Measurements from ENCODE around the gene OR5D18. TPM values are rescaled to one million over a fixed set of nuclear protein-coding genes. Genes with fewer than 3 reads are reported as not detected.

OR5D18 gene
- polyA plus RNA-seq, 1 donor from 2014 or later, result not detected

GRCh38 chr11:55806248-55806647 is 13.2 kb upstream of the OR5D18 start:
- Histone ChIP-seq H3K27me3 (ENCODE audit: insufficient read depth, low read depth, low read length) (no peaks in the 10 kb centered on the region), H2AFZ (ENCODE audit: low read depth, low read length) (no peak overlapping the region), H4K20me1 (ENCODE audit: insufficient read depth) (no peaks in the 10 kb centered on the region), H3K4me3 (ENCODE audit: low read length) (no peak overlapping the region), H3K4me2 (ENCODE audit: low read length) (no peak overlapping the region), H3K9me3 (ENCODE audit: low read length) (no peaks in the 10 kb centered on the region), H3K9ac (ENCODE audit: low read length) (no peak overlapping the region), H3K27ac (ENCODE audit: low read length) (no peak overlapping the region), H3F3A (ENCODE audit: insufficient read depth, low read length, poor library complexity, severe bottlenecking) (no peaks in the 10 kb centered on the region), H3K79me2 (replicated peaks; ENCODE audit: insufficient read depth, low read length) (no peaks in the 10 kb centered on the region), H3K36me3 (ENCODE audit: insufficient read depth, low read length) (no peaks in the 10 kb centered on the region), H3K9me2 (ENCODE audit: insufficient read depth, low read length) (no peaks in the 10 kb centered on the region)
- TF ChIP-seq RAD21 (conservative IDR thresholded peaks at IDR 0.05) (no peak), MXI1 (conservative IDR thresholded peaks at IDR 0.05; ENCODE audit: poor library complexity, severe bottlenecking) (no peak), REST (IDR thresholded peaks at IDR 0.05; ENCODE audit: borderline replicate concordance) (no peak), EZH2 (IDR thresholded peaks at IDR 0.05; ENCODE audit: borderline replicate concordance, insufficient read depth, low read length, poor library complexity, severe bottlenecking) (no peak), CTCF (IDR thresholded peaks at IDR 0.05; ENCODE audit: poor library complexity, severe bottlenecking) (no peak), EP300 (conservative IDR thresholded peaks at IDR 0.05; ENCODE audit: poor library complexity, severe bottlenecking) (no peak), SMC3 (conservative IDR thresholded peaks at IDR 0.05; ENCODE audit: poor library complexity) (no peak), POLR2AphosphoS5 (IDR thresholded peaks at IDR 0.05) (no peak), TAF1 (IDR thresholded peaks at IDR 0.05; ENCODE audit: low read depth) (no peak)

- no peak within 1 kb of the TSS for H2AFZ ChIP-seq (ENCODE audit: low read depth, low read length)
Observed at GRCh38 chr11:55811067-55811466, 8.4 kb upstream of the OR5D18 start, which contains the start of gene OR5L1. Gene OR5L1 (plus strand): TSS chr11:55811367. CDS start chr11:55811467, 100 bp downstream.

More at GRCh38 chr11:55811067-55811466, 8.4 kb upstream of the OR5D18 start, which contains the start of gene OR5L1:
- Histone ChIP-seq H3K36me3 (ENCODE audit: insufficient read depth, low read length) (no peaks in the 10 kb centered on the region), H3K4me2 (ENCODE audit: low read length) (no peak within 1 kb of the TSS), H3K27me3 (ENCODE audit: insufficient read depth, low read depth, low read length) (no peaks in the 10 kb centered on the region), H3F3A (ENCODE audit: insufficient read depth, low read length, poor library complexity, severe bottlenecking) (no peaks in the 10 kb centered on the region), H3K4me3 (ENCODE audit: low read length) (no peak within 1 kb of the TSS), H3K9me2 (ENCODE audit: insufficient read depth, low read length) (no peaks in the 10 kb centered on the region), H3K79me2 (replicated peaks; ENCODE audit: insufficient read depth, low read length) (no peaks in the 10 kb centered on the region), H3K9ac (ENCODE audit: low read length) (no peak within 1 kb of the TSS), H3K27ac (ENCODE audit: low read length) (no peak within 1 kb of the TSS), H3K9me3 (ENCODE audit: low read length) (no peaks in the 10 kb centered on the region), H4K20me1 (ENCODE audit: insufficient read depth) (no peaks in the 10 kb centered on the region)
- TF ChIP-seq EP300 (conservative IDR thresholded peaks at IDR 0.05; ENCODE audit: poor library complexity, severe bottlenecking), result no peak
- TF ChIP-seq EZH2 (IDR thresholded peaks at IDR 0.05; ENCODE audit: borderline replicate concordance, insufficient read depth, low read length, poor library complexity, severe bottlenecking), result no peak
- no peak for TF ChIP-seq TAF1 (IDR thresholded peaks at IDR 0.05; ENCODE audit: low read depth)
- TF ChIP-seq SMC3 (conservative IDR thresholded peaks at IDR 0.05; ENCODE audit: poor library complexity), result no peak
- TF ChIP-seq REST (IDR thresholded peaks at IDR 0.05; ENCODE audit: borderline replicate concordance), result no peak
- no peak for TF ChIP-seq POLR2AphosphoS5 (IDR thresholded peaks at IDR 0.05)
- no peak for TF ChIP-seq RAD21 (conservative IDR thresholded peaks at IDR 0.05)
- TF ChIP-seq MXI1 (conservative IDR thresholded peaks at IDR 0.05; ENCODE audit: poor library complexity, severe bottlenecking), result no peak
- TF ChIP-seq CTCF (IDR thresholded peaks at IDR 0.05; ENCODE audit: poor library complexity, severe bottlenecking), result no peak
